Measurements from ENCODE around the gene MERTK.
"Not testable (repeated sequence)": the region's sequence is repeated elsewhere in the genome, so short reads cannot be mapped to it uniquely, and the experiment has no call there.

Gene MERTK

GRCh38 chr2:111910609-111911277, 12.3 kb downstream of the MERTK start:
- no peak for DNase-seq

- DNase-seq, result not testable (repeated sequence)
Measured at GRCh38 chr2:111911295-111911977, 13.0 kb downstream of the MERTK start.

GRCh38 chr2:111912547-111912946, 14.1 kb downstream of the MERTK start:
- DNase-seq, result no peak

- DNase-seq, result no peak
Measured at GRCh38 chr2:111917106-111917505, 18.7 kb downstream of the MERTK start.

- DNase-seq, result no peak
Measured at GRCh38 chr2:111918383-111918806, 20.0 kb downstream of the MERTK start.

GRCh38 chr2:111919365-111919764, 21.0 kb downstream of the MERTK start:
- no peak for DNase-seq

GRCh38 chr2:111919794-111920608, 21.6 kb downstream of the MERTK start:
- no peak for DNase-seq

- DNase-seq, result no peak
Measured at GRCh38 chr2:111923276-111923804, 24.9 kb downstream of the MERTK start.

GRCh38 chr2:111924617-111925107, 26.3 kb downstream of the MERTK start:
- DNase-seq, result no peak

GRCh38 chr2:111927723-111928122, 29.3 kb downstream of the MERTK start:
- no peak for DNase-seq

- DNase-seq, result no peak
Measured at GRCh38 chr2:111930409-111930808, 32.0 kb downstream of the MERTK start.

GRCh38 chr2:111930875-111931274, 32.5 kb downstream of the MERTK start:
- no peak for DNase-seq

- no peak for DNase-seq
Measured at GRCh38 chr2:111932841-111933291, 34.5 kb downstream of the MERTK start.

GRCh38 chr2:111933900-111934299, 35.5 kb downstream of the MERTK start:
- not testable (repeated sequence) for DNase-seq

GRCh38 chr2:111936881-111937280, 38.5 kb downstream of the MERTK start:
- DNase-seq, result no peak

- DNase-seq, result no peak
Measured at GRCh38 chr2:111938392-111938791, 40.0 kb downstream of the MERTK start.

GRCh38 chr2:111940333-111941196, 42.2 kb downstream of the MERTK start:
- no peak for DNase-seq

GRCh38 chr2:111941531-111941930, 43.1 kb downstream of the MERTK start:
- no peak for DNase-seq

- no peak for DNase-seq
Measured at GRCh38 chr2:111944531-111945210, 46.3 kb downstream of the MERTK start.

- no peak for DNase-seq
Measured at GRCh38 chr2:111945444-111946293, 47.3 kb downstream of the MERTK start.

All from activated T-cell treated with anti-CD3 and anti-CD28 coated beads, Interleukin-2, amount 50 U/mL, for 1 hour (primary cell).